H1 (cell line): Measurements from ENCODE around the gene OBI1. TPM values are rescaled to one million over a fixed set of nuclear protein-coding genes. Genes with fewer than 3 reads are reported as not detected.

Experiments used
- CTCF ChIA-PET: fragments of 300-600 bp; sonication (Branson Sonifier 250); formaldehyde crosslinking; loops from one replicate; lab custom pipeline; 2021; ENCODE audit not compliant: partially characterized antibody; lab: Charles Lee
- POLR2A ChIA-PET: fragments of 300-600 bp; sonication (Branson Sonifier 250); formaldehyde crosslinking; loops from one replicate; lab custom pipeline; 2021; ENCODE audit warnings: inconsistent platforms; ENCODE audit not compliant: partially characterized antibody; lab: Charles Lee
- DNase-seq, 2 experiments: peaks; one replicate each; pipeline versions ENCODE4 v3.0.0 to v3.0.0-alpha.2; 2010 to 2022; ENCODE audit warnings: low spot score in 2 of 2, low read depth in 1 of 2, mixed read lengths in 1 of 2
- FAIRE-seq: peaks from 2 replicates; lab custom pipeline; 2011; peaks lifted over from hg19 to GRCh38; lab: Jason Lieb, UNC
- H2AFZ ChIP-seq: 2 replicates; pipeline ENCODE4 v1.8.1; 2012; ENCODE audit warnings: low read length, inconsistent platforms
- H2AK5ac ChIP-seq: 2 replicates; pipeline ENCODE4 v1.6.1; 2013; ENCODE audit warnings: low read depth, low read length
- H2BK120ac ChIP-seq: replicated peaks from 2 replicates; pipeline ENCODE3; 2013; ENCODE audit warnings: low read depth, low read length, inconsistent platforms
- H2BK12ac ChIP-seq: 2 replicates; pipeline ENCODE4 v1.6.1; 2013; ENCODE audit warnings: low read depth, low read length
- H2BK15ac ChIP-seq: 2 replicates; pipeline ENCODE4 v1.6.1; 2013; ENCODE audit warnings: low read length
- H2BK20ac ChIP-seq: 2 replicates; pipeline ENCODE4 v1.6.1; 2013; ENCODE audit warnings: low read length
- H2BK5ac ChIP-seq: 2 replicates; pipeline ENCODE4 v1.6.1; 2013; ENCODE audit warnings: low read depth, low read length
- H3K14ac ChIP-seq: 2 replicates; pipeline ENCODE4 v1.6.1; 2013; ENCODE audit warnings: inconsistent platforms; ENCODE audit not compliant: insufficient read length
- H3K18ac ChIP-seq: 2 replicates; pipeline ENCODE4 v1.6.1; 2013; ENCODE audit warnings: low read length; ENCODE audit errors: extremely low read depth
- H3K23ac ChIP-seq: 2 replicates; pipeline ENCODE4 v1.6.1; 2013; ENCODE audit warnings: inconsistent platforms; ENCODE audit not compliant: insufficient read length
- H3K23me2 ChIP-seq: 2 replicates; pipeline ENCODE4 v1.6.1; 2013; ENCODE audit warnings: low read depth, low read length
- H3K27ac ChIP-seq: 2 replicates; pipeline ENCODE4 v1.6.1; 2011; ENCODE audit warnings: low read depth, low read length, inconsistent platforms
- H3K27me3 ChIP-seq, 4 experiments: replicated peaks in 1 of 4; 1 replicate in 1 of 4; 2 replicates in 3 of 4; pipeline versions ENCODE4 v1.6.1 to v1.8.1; 2011 to 2013; ENCODE audit warnings: low read length in 3 of 4, mild to moderate bottlenecking in 3 of 4, inconsistent platforms in 2 of 4, mixed read lengths in 2 of 4, moderate library complexity in 1 of 4; ENCODE audit not compliant: control insufficient read depth in 3 of 4, insufficient read depth in 3 of 4; ENCODE audit errors: extremely low read depth in 1 of 4
- H3K36me3 ChIP-seq, 4 experiments: 2 replicates each; pipeline versions ENCODE4 v1.6.1 to v1.8.1; 2011 to 2013; ENCODE audit warnings: mild to moderate bottlenecking in 4 of 4, low read length in 3 of 4, moderate library complexity in 2 of 4, control low read depth in 1 of 4, inconsistent platforms in 1 of 4; ENCODE audit not compliant: insufficient read depth in 4 of 4, control insufficient read depth in 2 of 4
- H3K4ac ChIP-seq: replicated peaks from 2 replicates; pipeline ENCODE3; 2013; ENCODE audit warnings: low read length, low read depth, mixed read lengths, inconsistent platforms; ENCODE audit not compliant: insufficient read length
- H3K4me1 ChIP-seq, 4 experiments: replicated peaks in 1 of 4; 1 replicate in 1 of 4; 2 replicates in 3 of 4; pipeline versions ENCODE4 v1.6.1 to v1.8.1; 2011 to 2013; ENCODE audit warnings: low read length in 3 of 4, inconsistent platforms in 2 of 4, mixed read lengths in 1 of 4; ENCODE audit not compliant: insufficient read depth in 4 of 4, control insufficient read depth in 3 of 4
- H3K4me2 ChIP-seq, 2 experiments: 2 replicates each; pipeline versions ENCODE4 v1.6.1 to v1.8.1; 2011 to 2013; ENCODE audit warnings: low read depth in 2 of 2, low read length in 2 of 2, control low read depth in 1 of 2, inconsistent platforms in 1 of 2, mild to moderate bottlenecking in 1 of 2; ENCODE audit not compliant: insufficient read depth in 1 of 2
- H3K4me3 ChIP-seq, 4 experiments: fragments of 200-600, 300-600 bp in 1 of 4; sonication (generic), shearing (Covaris generic), sonication (Bioruptor Twin) in 1 of 4; 2 replicates each; pipeline versions ENCODE4 v1.5.1 to v1.8.1; 2011 to 2016; ENCODE audit warnings: low read length in 4 of 4, low read depth in 3 of 4, control low read depth in 2 of 4, inconsistent platforms in 2 of 4, mild to moderate bottlenecking in 2 of 4, mixed read lengths in 1 of 4, moderate library complexity in 1 of 4; ENCODE audit not compliant: insufficient read depth in 2 of 4; ENCODE audit errors: extremely low read depth in 1 of 4
- H3K56ac ChIP-seq: replicated peaks from 2 replicates; pipeline ENCODE3; 2013; ENCODE audit warnings: low read depth, mild to moderate bottlenecking, mixed read lengths, low read length, inconsistent platforms; ENCODE audit not compliant: insufficient read length
- H3K79me1 ChIP-seq: 2 replicates; pipeline ENCODE4 v1.6.1; 2013; ENCODE audit warnings: low read depth, low read length, control low read depth
- H3K79me2 ChIP-seq, 2 experiments: 2 replicates each; pipeline versions ENCODE4 v1.6.1 to v1.8.1; 2012 to 2013; ENCODE audit warnings: low read length in 2 of 2, mild to moderate bottlenecking in 2 of 2, inconsistent platforms in 1 of 2; ENCODE audit not compliant: insufficient read depth in 2 of 2, control insufficient read depth in 1 of 2
- H3K9ac ChIP-seq, 4 experiments: replicated peaks in 1 of 4; 1 replicate in 1 of 4; 2 replicates in 3 of 4; pipeline versions ENCODE4 v1.6.1 to v1.8.1; 2011 to 2013; ENCODE audit warnings: low read depth in 3 of 4, low read length in 3 of 4, control low read depth in 2 of 4, mild to moderate bottlenecking in 2 of 4, moderate library complexity in 2 of 4, inconsistent platforms in 1 of 4; ENCODE audit errors: extremely low read depth in 1 of 4
- H3K9me3 ChIP-seq, 2 experiments: 2 replicates each; pipeline versions ENCODE4 v1.6.1 to v1.8.1; 2012 to 2013; ENCODE audit warnings: mild to moderate bottlenecking in 2 of 2, moderate library complexity in 2 of 2, control low read depth in 1 of 2, inconsistent platforms in 1 of 2, low read depth in 1 of 2, low read length in 1 of 2, mixed read lengths in 1 of 2; ENCODE audit not compliant: insufficient read depth in 2 of 2
- H4K20me1 ChIP-seq, 2 experiments: replicated peaks in 1 of 2; 2 replicates each; pipeline versions ENCODE3 to v1.8.1; 2011 to 2013; ENCODE audit warnings: inconsistent platforms in 2 of 2, low read length in 2 of 2, mild to moderate bottlenecking in 1 of 2; ENCODE audit not compliant: insufficient read depth in 2 of 2, control insufficient read depth in 1 of 2
- H4K5ac ChIP-seq: 2 replicates; pipeline ENCODE4 v1.6.1; 2013; ENCODE audit warnings: low read length, low read depth, mixed read lengths, inconsistent platforms; ENCODE audit not compliant: insufficient read length
- H4K8ac ChIP-seq: 2 replicates; pipeline ENCODE4 v1.8.0; 2013; ENCODE audit warnings: mild to moderate bottlenecking, moderate library complexity, low read length, inconsistent platforms; ENCODE audit not compliant: insufficient read depth; ENCODE audit errors: extremely low read depth
- H4K91ac ChIP-seq: replicated peaks from 2 replicates; pipeline ENCODE3; 2013; ENCODE audit warnings: low read length, mixed read lengths, inconsistent platforms; ENCODE audit not compliant: insufficient read length
- POLR2AphosphoS5 ChIP-seq: IDR thresholded peaks from 2 replicates; pipeline ENCODE4 v1.6.1; 2011; ENCODE audit warnings: low read depth, low read length
- SIN3A ChIP-seq, 2 experiments: IDR thresholded peaks in 1 of 2; conservative IDR thresholded peaks in 1 of 2; 2 replicates each; pipeline ENCODE4 v1.6.1; 2011 to 2012; ENCODE audit warnings: low read length in 2 of 2, improper control_type of control experiment in 1 of 2, low read depth in 1 of 2, mild to moderate bottlenecking in 1 of 2
- TEAD4 ChIP-seq: IDR thresholded peaks from 2 replicates; pipeline ENCODE4 v1.6.1; 2012; ENCODE audit warnings: low read depth, low read length, inconsistent platforms, mixed read lengths
- WGBS, 2 experiments: shearing (Covaris generic) in 1 of 2; methylation state at CpG; one replicate each; pipeline versions ENCODE4 v1.1.6 to v1.1.7; 2013 to 2015; ENCODE audit warnings: low lambda C conversion rate in 2 of 2, mixed read lengths in 2 of 2, inconsistent platforms in 1 of 2, low coverage in 1 of 2, missing lambda C conversion rate in 1 of 2; ENCODE audit not compliant: insufficient replicate concordance in 2 of 2, insufficient coverage in 1 of 2, insufficient read length in 1 of 2; ENCODE audit errors: extremely low coverage in 1 of 2, missing lambda C conversion rate in 1 of 2; 5-methylcytosine and 5-hydroxymethylcytosine counted together
- polyA plus RNA-seq, 7 experiments: library from polyadenylated mRNA; depleted of rRNA in 3 of 7; stranded (reverse) in 5 of 7; unstranded in 2 of 7; fragments of >200 nt in 5 of 7; fragments of 200-250 nt in 2 of 7; gene quantifications; 1 replicate in 5 of 7; 2 replicates in 1 of 7; 4 replicates in 1 of 7; pipeline versions ENCODE4 v1.2.1 to v1.2.3, GENCODE V29; 2011 to 2013; ENCODE audit warnings: missing spikeins in 2 of 7, mixed read lengths in 2 of 7
- total RNA-seq: library from RNA; stranded (reverse); fragmentation: NEBNext Ultra II Directional; extraction: Animal tissue kit (Norgen Biotek cat#: 25700); gene quantifications from 2 replicates; pipeline ENCODE4 v1.2.1, GENCODE V29; 2021

OBI1 gene
- total and polyA plus RNA-seq, 2 of the 8 experiments (the other 6 are each of a cell fraction or from before 2014, with no cell fraction given), result 7.1 to 14.3 TPM

DNA sequence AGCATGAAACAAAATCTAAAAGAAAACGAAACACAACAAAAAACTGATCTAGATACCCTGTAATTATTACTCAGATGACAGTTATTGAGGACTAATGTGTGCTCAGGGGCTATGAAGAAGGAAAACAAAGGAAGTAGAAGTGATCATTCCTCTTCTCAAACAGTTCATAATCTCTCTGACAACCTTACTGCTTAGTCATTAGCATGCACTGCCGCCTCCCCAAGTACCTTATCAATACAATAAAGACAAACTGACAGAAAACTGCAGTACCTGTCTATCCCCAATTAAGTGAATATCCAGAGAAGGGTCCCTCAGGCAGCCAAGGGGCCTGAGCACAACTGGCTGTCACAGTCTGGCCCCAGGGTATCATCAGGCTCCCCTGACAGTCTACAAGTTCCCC is 33.6 kb downstream of the OBI1 start:
- CTCF ChIA-PET, result interaction anchor here (1.3 kb wide), 1 partner anchor 64 kb away, joined by 5 read pairs; no protein-coding TSS in a partner anchor

More for the DNA sequence above, 33.6 kb downstream of the OBI1 start:
- no peak overlapping the region for H3K56ac ChIP-seq
- no peak for DNase-seq
- no peak overlapping the region for H3K4ac ChIP-seq
- H4K8ac ChIP-seq, result no peak overlapping the region
- H3K4me1 ChIP-seq, result peaks cover 0 to 3% (median 0%) of the 10 kb centered on the region in 4 experiments; a peak in 2 of 7 replicates
- 93% methylated on average over 2 of the region's 2 CpGs; no CpG with 5 or more reads in 1 of the 2 experiments for WGBS, 2 experiments
- no peak overlapping the region for H3K23ac ChIP-seq
- no peak for FAIRE-seq
- H3K36me3 ChIP-seq, result peaks cover 0 to 15% (median 5%) of the 10 kb centered on the region in 4 experiments; a peak in 3 of 8 replicates
- no peak overlapping the region for H2AFZ ChIP-seq
- no peak overlapping the region for H4K5ac ChIP-seq
- H2BK20ac ChIP-seq, result no peak overlapping the region
- TF ChIP-seq POLR2AphosphoS5, result no peak
- TF ChIP-seq SIN3A (conservative IDR thresholded peaks at IDR 0.05 in 1 of 2, IDR thresholded peaks at IDR 0.05 in 1 of 2; ENCODE audit: low read depth in 1 of 2, low read length in 2 of 2), result no peak
- no peak for TF ChIP-seq TEAD4
- no peaks in the 10 kb centered on the region for H3K79me2 ChIP-seq
- no peak overlapping the region for H3K4me2 ChIP-seq
- H3K23me2 ChIP-seq, result no peaks in the 10 kb centered on the region
- H3K18ac ChIP-seq, result no peak overlapping the region
- no peak overlapping the region for H3K9ac ChIP-seq
- H2AK5ac ChIP-seq, result no peak overlapping the region
- H3K79me1 ChIP-seq, result no peaks in the 10 kb centered on the region
- peaks cover 0 to 4% of the 10 kb centered on the region in 2 experiments for H4K20me1 ChIP-seq
- H2BK12ac ChIP-seq, result no peak overlapping the region
- no peak overlapping the region for H3K4me3 ChIP-seq
- H2BK5ac ChIP-seq, result no peak overlapping the region
- H3K9me3 ChIP-seq, result no peaks in the 10 kb centered on the region
- H4K91ac ChIP-seq, result no peak overlapping the region
- no peak overlapping the region for H2BK15ac ChIP-seq
- no peaks in the 10 kb centered on the region for H3K27me3 ChIP-seq
- no peak overlapping the region for H3K27ac ChIP-seq
- POLR2A ChIA-PET, result no interaction called here
- H2BK120ac ChIP-seq, result no peak overlapping the region
- H3K14ac ChIP-seq, result no peak overlapping the region
